Measurements from ENCODE around the gene TRIP6.

DNA sequence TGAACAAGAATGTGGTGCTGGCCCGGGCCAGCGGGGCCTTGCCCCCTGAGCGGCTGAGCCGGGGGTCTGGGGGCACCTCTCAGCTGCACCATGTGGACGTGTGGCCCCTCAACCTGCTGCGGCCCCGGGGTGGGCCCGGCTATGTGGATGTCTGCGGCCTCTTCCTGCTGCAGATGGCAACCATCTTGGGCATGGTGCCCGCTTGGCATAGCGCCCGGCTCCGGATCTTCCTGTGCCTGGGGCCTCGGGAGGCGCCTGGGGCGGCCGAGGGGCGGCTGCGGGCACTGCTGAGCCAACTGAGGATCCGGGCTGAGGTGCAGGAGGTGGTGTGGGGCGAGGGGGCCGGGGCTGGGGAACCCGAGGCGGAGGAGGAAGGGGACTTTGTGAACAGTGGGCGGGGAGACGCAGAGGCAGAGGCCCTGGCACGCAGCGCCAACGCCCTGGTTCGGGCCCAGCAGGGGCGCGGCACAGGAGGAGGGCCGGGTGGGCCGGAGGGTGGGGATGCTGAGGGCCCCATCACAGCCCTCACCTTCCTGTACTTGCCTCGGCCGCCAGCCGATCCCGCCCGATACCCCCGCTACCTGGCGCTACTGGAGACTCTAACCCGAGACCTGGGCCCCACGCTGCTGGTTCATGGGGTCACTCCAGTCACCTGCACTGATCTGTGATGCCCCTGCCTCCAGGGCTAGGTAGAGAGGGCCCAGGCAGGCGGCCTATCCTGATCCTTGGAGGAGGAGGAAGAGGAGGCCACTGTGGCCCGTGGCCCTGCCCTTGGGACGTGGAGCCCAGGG, 1.1 kb upstream of the TRIP6 start:
- TF ChIP-seq, protein P1, sequence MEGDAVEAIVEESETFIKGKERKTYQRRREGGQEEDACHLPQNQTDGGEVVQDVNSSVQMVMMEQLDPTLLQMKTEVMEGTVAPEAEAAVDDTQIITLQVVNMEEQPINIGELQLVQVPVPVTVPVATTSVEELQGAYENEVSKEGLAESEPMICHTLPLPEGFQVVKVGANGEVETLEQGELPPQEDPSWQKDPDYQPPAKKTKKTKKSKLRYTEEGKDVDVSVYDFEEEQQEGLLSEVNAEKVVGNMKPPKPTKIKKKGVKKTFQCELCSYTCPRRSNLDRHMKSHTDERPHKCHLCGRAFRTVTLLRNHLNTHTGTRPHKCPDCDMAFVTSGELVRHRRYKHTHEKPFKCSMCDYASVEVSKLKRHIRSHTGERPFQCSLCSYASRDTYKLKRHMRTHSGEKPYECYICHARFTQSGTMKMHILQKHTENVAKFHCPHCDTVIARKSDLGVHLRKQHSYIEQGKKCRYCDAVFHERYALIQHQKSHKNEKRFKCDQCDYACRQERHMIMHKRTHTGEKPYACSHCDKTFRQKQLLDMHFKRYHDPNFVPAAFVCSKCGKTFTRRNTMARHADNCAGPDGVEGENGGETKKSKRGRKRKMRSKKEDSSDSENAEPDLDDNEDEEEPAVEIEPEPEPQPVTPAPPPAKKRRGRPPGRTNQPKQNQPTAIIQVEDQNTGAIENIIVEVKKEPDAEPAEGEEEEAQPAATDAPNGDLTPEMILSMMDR (IDR thresholded peaks at IDR 0.05; ENCODE audit: low read depth, low read length), result no peak
- no peak for TF ChIP-seq EZH2phosphoT487 (IDR thresholded peaks at IDR 0.05; ENCODE audit: low read depth)

All from OCI-LY3 (cell line).